Cardiac ventricle fibroblast (primary cell): ENCODE measurements around the gene OR6C1. TPM values are rescaled to one million over a fixed set of nuclear protein-coding genes. Genes with fewer than 3 reads are reported as not detected.

Source experiments
- total RNA-seq: library from RNA; depleted of rRNA; stranded (reverse); fragments of >200 nt; gene quantifications from 2 replicates; pipeline ENCODE4 v1.2.3, GENCODE V29; 2015

Gene OR6C1
- total RNA-seq: not detected in 2 replicates

DNA sequence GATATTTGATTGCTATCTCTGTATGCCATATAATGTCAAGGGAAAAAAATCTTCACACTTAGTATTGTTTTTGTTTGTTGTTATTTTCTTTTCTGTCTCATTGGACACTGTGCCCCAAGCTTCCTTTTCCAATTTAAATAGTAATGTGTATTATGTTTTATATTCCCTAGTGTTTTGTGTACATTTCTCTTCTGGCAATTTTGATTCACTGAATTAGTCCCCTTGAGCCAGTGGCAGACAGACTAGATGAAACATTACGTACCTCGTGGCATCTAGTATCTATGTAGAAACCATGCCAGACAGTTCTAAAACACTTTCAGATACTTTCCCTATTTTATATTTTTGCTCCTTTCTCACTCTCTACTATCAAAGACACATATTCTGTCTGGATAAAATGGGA lies at the start of gene OR6C1:
TSS of gene OR6C1 (plus strand) at position 301 of the 400 bp plus-strand sequence. CDS start 6,257 bp downstream, outside the sequence.

DNA sequence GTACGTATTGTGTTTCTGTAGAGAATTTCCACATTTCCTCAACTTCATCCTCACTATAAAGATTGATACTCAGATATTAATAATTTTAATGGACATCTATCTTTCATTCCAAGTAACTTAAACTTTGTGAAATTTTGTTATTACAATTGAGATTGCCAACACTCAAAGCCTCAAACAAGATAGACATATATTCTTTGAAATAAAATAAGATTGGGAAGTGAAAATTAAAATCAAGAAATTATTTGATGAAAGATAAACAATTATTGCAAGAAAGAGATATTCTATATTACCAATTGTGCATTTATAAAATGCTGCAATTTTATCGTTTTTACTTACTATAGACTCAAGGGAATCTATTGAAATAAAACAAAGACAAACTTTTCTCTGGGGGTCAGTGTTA lies 17.7 kb upstream of the OR6C1 start, which contains the start of gene OR6C6:
TSS of gene OR6C6 (minus strand) at position 101 of the 400 bp plus-strand sequence. CDS start 1,337 bp downstream, outside the sequence.

DNA sequence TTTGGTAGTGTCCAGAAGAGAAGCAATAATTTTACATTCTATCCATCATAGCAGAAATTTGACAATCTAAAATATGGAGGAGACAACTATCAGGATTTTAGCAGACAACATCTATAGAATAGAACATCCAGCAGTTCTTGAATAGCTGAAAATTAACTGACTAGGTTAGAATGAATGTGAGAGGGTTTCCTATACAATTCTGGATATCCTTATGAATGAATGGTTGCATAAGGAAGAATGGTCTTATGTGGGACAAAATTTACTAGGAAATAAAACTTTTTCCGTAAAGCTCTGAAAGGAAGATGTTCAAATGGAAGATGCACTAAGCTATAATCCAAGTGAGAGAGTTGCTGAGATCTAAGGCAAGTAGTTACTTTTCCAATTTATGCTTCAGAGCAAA lies 16.3 kb downstream of the OR6C1 start, which contains the start of gene OR6C3:
TSS of gene OR6C3 (plus strand) at position 301 of the 400 bp plus-strand sequence. CDS start 955 bp downstream, outside the sequence.

DNA sequence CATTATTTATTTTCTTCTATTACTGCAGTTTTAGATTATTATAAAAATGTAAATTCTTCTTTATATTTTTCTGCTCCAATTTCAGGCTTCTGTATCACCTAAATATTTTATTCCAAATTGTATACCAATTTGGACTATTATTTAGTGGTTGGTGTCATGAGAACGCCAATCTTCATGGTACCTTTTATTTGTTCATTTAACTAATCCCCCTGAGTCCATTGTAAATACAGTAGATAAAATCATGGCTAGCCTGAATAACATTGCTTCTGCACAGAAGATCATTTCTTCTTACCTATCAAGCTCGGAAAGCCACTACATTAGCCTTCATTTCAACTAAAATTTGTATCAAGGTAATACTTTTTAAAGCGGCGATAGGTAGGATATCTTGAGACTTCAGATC lies 48.5 kb downstream of the OR6C1 start, which contains the start of gene OR6C75:
TSS of gene OR6C75 (plus strand) at position 301 of the 400 bp plus-strand sequence. CDS start 2,136 bp downstream, outside the sequence.

Other genes starting within 250 kb of the OR6C1 start
- gene OR9K2, start 187.9 kb upstream of the OR6C1 start, total RNA-seq: not detected in 2 replicates
- not detected in 2 replicates for gene OR10A7, start 93.3 kb upstream of the OR6C1 start, total RNA-seq
- gene OR6C74, start 69.7 kb upstream of the OR6C1 start, total RNA-seq: not detected in 2 replicates
- gene OR6C6, start 17.8 kb upstream of the OR6C1 start, total RNA-seq: not detected in 2 replicates
- not detected in 2 replicates for gene OR6C3, start 16.4 kb downstream of the OR6C1 start, total RNA-seq
- gene OR6C75, start 48.6 kb downstream of the OR6C1 start, total RNA-seq: not detected in 2 replicates
- gene OR6C65, start 86.2 kb downstream of the OR6C1 start, total RNA-seq: not detected in 2 replicates
- not detected in 2 replicates for gene OR6C76, start 111.9 kb downstream of the OR6C1 start, total RNA-seq
- not detected in 2 replicates for gene OR6C2, start 129.7 kb downstream of the OR6C1 start, total RNA-seq
- gene OR6C70, start 155.8 kb downstream of the OR6C1 start, total RNA-seq: not detected in 2 replicates
- not detected in 2 replicates for gene OR6C68, start 178.0 kb downstream of the OR6C1 start, total RNA-seq
- gene OR6C4, start 235.3 kb downstream of the OR6C1 start, total RNA-seq: not detected in 2 replicates